ENCODE data around the gene CAMTA1.
A peak's percentile ranks its signal among the peaks of the same experiment; 100 is the strongest.
"Not testable (repeated sequence)": the region's sequence is repeated elsewhere in the genome, so short reads cannot be mapped to it uniquely, and the experiment has no call there.

Gene CAMTA1

DNA sequence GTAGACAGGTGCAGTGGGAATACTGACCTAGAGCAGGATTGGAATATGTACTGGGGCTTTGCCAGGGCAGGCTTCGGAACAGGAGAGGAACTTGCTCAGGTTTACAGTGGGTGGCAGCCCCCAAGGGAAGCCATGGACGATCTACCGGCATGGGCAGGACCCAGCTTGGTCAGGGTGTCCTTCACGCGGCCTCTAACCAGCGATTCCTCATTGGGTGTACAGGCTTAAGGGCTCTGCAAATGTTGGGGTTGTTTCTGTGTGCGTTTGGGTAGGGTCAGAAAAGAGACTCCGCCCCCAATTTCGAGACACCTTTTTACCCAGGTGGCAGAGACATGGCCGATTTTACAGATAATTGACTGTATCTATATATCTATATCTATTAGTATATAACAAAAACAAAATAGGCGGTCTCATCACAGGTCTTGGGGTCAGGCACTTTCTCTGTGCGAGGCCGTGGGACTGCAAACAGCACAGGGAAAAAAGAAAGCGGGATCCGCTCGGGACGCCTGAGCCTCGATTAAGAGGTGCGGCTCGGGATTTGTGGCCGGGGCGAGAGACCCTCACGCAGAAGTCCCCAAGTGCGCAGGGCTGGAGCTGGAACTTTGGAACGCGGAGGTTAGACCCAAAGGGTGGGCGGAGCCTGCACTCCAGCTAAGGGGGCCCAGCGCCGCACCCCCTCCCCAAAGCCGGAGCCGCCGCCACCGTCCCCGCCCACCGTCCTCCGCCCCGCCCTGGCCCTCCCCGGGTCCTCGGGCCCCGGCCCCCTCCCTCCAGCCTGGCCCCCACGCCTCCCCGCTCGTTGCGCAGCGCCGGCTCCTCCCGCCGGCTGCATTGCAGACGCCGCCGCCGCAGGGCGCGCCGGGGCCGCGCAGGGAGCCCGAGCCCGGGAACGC lies 918.3 kb downstream of the CAMTA1 start:
- peak; percentile 70 for DNase-seq

DNA sequence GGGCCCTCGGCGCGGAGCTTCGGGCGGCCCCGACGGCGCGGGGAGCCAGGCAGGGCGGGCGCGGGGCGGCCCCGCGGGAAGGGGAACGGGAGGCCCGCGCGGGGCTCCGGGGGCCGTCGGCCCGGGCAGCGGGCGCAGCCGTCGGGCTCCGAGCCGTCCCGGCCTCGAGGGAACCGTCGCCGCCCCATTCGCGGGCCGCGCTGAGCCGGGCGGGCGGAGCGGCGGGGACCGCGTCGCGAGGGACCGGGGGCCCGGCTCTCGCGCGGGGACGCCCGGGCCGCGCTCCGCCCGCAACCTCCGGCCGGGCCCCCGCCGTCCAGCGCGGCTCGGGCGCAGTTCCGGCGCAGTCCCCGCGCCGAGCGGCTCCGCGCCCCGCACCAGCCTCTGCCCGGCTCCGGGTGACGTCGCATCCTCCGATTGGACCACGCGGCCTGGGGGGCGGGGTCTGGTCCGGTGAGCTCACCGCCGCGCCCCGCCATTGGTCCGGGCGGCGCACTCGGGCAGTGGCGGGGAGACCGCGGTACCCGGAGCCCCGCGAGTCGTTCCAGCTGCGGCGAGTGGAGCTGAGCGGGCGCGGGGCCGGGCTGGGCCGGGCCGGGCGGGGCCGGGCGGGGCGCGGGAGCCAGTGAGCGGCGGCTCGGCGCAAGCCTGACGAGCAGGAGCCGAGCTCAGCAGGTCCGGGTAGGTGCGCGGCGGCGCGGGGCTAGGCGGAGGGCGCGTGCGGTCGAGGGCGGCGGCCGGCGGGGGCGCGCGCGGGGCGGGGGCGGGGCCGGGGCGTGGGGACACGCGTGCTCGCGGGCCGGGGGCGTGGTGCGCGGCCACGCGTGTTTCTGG lies 919.2 kb downstream of the CAMTA1 start:
- peak; percentile 96 for DNase-seq

DNA sequence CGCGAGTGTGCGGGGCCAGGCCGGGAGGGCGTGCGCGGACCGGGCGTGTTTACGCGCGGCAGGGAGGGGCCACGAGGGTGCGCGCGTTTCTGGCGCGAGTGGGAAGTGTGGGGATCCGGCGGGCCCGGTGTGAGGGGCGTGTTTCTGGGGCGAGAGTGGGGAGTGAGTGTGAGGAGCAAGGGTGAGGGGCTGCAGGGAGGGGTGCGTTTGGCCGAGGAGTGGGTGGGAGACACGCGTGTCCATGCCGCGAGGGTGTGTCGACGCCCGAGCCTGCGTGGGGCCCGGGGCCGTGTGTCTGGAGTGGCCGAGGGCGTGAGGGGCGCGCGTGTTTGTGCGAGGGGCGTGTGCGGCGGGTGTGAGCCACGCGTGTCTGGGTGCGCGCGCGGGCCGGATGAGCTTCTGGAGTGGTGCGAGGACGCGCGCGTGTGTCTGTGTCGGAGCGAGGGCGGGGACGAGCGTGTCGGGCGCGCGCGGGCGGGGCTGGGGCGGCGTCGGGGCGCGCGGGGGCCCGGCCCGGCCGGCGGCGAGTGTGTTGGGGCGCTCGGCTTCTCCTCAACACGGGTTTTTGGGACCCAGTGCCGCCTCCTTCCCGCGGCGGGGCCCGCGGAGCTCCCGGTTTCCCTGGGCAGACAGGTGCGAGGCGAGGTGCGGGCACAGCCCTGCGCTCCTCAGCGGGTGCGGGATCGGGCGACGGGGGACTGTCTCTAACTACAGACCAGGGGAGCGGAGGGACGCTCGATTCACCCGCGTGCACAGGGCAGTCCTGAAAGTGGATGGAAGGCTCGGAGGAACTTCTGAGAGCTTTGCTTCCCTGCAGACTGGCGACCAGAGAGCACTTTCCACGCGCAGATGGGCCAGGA lies 920.0 kb downstream of the CAMTA1 start:
- DNase-seq = no peak

DNA sequence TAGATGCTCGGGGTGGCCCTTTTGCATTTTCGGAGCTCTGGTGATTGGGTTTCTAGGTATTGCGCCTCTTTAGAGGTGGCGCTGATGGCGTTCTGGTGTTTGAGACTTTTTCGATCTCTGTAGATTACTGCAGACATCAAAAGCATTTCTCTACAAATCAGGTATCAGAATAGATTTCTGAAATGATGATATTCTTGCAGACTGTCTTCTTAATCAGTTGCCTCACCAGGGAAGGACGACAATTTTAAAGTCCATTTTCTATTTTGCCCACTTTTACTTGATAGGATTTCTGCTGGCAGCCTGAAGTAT lies 920.6 kb downstream of the CAMTA1 start:
- DNase-seq = no peak

DNA sequence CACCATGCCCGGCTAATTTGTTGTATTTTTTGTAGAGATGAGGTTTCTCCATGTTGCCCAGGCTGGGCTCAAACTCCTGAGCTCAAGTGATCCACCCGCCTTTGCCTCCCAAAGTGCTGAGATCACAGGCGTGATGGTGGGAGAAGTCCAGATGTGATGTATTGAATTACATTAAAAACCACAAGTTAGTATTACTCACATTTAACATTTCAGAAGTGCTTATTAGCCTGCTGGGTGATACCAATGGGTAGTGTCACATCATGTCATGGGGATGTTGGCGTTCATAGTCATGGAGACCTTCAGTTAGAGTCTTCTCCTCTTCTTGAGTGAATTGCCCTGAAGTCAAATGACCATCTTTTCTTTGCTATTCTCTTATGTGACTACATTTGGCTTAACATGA lies 922.3 kb downstream of the CAMTA1 start:
- no peak for DNase-seq

DNA sequence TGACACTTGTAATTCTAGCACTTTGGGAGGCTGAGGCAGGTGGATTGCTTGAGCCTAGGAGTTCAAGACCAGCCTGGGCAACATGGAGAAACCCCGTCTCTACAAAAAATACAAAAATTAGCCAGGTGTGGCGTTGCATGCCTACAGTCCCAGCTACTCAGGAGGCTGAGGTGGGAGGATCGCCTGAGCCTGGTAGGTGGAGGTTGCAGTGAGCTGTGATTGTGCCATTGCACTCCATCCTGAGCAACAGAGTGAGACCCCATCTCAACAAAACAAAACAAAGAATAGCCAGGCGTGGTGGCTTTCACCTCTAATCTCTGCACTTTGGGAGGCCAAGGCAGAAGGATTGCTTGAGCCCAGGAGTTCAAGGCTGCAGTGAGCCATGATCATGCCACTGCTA lies 922.8 kb downstream of the CAMTA1 start:
- not testable (repeated sequence) for DNase-seq

DNA sequence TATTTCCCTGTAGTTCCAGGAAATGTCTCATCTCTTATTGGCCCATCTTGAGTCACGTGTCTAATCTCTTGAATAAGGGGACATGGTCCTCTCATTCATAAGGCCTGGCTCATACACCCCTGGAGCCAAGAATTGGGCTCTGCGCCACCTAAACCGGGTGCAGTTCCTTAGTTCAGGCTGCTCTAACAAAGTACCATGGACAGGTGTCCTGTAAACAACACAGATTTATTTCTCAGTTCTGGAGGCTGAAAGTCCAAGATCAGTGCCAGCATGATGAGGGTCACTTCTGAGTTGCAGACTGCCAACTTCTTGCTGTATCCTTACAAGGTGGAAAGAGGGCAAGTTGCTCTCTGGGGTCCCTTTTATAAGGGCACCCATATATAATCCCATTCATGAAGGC lies 925.6 kb downstream of the CAMTA1 start:
- DNase-seq = no peak

DNA sequence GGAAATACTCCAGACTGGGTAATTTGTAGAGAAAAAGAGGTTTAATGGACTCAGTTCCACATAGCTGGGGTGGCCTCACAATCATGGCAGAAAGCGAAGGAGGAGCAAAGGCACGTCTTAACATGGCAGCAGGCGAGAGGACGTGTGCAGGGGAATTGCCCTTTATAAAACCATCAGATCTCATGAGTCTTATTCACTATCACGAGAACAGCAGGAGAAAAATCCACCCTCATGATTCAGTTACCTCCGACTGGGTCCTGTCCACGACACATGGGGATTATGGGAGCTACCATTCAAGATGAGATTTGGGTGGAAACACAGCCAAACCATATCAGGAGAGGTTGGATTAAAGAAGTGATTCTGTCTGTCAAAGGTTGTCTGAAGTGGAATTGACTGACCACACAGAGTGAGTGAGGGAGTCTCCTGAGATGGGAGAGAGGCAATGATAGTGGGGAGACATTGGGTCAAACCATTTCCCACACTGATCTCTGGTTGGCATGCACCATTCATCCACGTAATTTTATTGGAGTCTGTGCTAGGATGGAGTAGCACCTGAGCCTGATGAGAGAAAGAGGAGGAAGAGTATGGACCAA lies 927.6 kb downstream of the CAMTA1 start:
- no peak for DNase-seq

DNA sequence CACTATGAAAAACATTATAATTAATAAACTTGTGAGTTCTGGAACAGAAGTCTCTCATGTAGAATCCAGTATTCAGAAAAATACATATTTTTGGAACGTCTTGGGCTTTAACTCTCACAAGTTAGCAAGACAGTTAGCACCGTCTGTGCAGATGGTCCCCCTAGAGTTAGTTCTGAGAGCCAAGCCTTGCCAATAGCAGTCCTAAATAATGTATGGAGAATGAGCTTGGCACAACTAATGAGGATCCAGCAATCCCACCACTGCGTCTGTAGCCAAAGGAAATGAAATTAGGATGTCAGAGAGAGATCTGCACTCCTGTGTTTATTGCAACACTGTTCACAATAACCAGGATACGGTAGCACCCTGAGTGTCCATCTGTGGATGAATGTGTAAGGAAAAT lies 931.3 kb downstream of the CAMTA1 start:
- DNase-seq = no peak

DNA sequence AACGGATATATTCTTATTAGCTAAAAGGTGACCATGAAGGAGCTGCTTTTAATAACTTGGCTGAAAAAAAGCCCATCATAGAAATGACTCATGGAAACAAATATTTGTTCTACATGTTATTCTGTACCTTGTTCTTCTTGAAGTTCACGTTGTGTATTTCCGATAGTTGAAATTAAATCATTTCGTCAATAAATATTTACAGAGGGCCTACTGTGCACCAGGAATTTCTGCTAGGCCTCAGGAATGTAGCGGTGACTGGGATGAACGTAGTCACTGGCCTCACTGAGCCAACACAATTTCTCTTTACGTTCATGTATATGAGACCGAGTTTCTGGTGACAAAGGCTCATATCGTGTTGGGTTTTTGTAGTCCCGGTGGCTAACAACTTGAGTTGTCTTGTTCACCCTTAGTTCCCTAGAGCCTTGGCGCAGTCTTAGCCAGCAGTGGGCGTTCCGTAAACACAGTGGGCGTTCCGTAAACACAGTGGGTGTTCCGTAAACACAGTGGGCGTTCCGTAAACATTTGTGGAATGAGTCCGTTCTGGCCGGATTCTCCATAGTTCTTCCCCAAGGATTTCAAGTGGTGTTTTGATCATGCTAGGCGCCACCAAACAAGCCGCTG lies 932.6 kb downstream of the CAMTA1 start:
- DNase-seq = no peak

DNA sequence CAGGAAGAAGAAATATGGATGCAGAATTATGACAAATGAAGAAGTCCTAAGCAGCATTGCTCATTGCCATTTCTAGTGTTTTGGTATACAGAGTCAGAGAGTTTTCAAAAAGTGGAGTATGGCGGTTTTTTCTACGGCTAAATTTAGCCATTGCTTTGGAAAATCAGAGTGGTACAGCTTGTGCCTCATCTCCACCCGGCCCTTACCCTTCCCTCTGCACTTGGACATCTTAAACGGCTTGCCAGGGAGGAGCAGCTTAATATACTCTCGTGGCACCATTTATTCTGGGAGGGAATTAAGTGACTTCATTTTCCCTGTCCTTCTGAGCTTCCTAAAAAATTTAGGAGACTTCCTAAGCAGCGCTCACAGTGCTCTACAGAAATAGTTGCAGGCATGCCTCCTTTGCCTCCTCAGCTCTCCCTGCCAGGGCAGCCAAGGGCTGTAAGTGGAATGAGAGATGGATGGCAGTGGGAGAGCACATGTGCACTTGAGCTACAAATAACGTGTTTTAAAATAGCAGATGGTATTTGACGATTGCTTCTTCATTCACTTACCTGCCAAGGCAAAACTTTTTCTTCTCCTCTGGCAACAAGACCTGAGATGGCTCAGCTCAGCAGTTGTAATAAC lies 934.3 kb downstream of the CAMTA1 start:
- DNase-seq = no peak

DNA sequence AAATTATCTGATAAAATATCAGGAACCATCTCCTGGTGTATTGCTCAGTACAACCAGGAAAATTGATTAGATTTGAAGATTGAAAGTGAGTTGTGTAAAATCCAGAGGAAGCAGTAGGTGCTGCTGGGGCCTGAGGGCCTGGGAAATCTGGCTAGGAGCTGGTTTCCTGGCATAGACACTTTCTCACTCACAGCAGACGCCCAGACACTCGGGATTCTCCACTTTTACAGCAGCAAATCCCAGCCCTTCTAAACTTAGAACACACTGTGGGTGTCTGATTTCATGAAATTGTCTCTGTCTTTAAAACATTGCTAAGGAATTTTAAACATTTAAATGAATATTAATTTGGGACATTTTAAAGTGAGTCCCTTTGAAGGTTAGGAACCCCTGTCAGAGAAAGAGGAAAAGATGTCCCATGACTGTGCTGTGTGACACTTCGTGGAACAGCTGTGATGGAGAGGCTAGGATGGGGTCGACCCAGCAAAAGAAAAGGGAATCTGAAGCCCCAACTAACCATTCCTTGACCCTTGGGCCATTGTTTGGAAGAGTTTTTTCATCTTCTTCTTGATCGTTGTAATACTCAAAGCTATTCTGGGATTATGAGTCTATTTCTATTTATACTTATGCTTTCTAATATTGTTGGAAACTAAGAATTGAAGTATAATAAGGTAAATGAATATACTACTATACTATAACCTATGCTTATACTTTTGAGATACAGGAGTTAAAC lies 936.9 kb downstream of the CAMTA1 start:
- DNase-seq = no peak

DNA sequence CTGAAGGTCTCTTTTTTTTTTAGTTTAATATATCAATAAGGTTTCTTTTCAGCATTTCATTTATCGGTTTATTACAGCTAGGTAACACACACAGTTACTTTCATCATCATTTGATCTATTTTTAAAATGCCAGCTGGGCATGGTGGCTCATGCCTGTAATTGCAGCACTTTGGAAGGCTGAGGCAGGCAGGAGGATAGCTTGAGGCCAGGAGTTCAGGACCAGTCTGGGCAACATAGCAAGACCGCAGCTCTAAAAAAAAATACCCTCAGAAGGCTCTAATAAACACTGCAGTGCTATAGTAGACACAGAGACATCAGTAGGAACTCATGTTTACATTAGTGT lies 937.4 kb downstream of the CAMTA1 start:
- DNase-seq = no peak

DNA sequence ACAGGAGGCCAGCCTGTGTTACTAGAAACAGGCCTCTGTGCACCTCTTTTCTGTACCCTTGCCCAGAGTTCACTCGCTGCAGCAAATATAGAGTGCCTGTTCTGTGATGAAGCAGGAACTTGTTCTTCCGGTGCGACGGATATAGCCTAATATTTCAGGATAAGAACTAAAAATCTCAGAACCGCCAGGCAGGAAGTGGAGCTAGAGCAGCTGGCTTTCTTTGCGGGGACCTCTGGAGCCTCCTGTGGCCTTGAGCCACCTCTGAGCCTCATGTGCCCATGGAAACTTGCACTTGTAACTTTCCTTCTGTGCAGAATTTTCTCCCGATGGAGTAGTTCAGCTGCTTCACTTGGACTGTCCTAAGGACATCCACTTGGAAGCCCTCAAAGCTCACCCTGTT lies 941.4 kb downstream of the CAMTA1 start:
- no peak for DNase-seq

DNA sequence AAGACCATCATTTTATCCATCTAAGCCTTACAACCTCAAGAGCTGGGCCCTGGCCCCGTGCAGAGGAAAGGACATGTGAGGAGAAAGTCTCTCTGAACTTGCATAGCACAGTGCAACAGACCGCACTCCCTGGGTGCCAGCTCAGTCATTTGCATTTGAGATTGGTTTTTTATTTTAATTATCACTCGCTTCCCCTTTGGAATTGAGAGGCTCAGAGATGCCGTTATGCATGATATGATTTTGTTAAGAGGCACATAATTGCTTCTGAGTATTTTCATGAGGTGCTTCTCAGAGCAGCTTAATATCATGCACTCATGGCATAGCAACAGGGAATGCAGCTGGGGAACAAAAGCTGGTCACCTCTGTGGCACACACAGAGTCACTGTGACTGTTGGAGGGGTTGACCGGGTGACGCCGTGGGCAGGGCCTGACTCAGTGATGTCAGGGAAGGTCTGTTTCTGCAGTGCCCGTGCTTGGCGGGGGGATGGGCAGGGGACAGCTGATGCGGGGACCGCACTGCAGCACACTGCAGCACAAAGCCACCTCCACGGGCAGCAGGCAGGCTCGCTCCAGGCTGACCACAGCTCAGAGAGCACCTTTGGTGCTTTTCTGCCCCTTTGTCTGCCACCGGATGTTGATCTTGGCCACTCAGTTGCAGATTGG lies 942.7 kb downstream of the CAMTA1 start:
- DNase-seq = no peak

DNA sequence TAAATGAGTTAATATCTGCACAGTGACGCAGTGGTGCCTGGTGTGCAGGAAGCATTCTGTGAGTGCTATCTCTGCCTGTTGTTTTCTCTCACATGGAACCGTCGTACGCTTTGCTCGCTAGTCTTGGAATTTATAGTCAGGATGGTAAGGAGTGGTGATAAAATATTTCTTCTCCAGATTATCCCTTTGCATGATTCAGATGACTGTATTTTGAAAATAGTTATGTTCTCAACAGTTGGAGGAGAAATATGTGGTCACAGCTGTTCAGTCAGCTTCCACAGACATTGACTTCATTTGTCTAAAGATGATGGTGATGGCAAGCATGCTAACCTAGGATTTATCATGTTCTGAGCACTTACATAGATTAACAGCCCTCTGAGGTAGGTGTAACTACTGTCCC lies 944.5 kb downstream of the CAMTA1 start:
- no peak for DNase-seq

DNA sequence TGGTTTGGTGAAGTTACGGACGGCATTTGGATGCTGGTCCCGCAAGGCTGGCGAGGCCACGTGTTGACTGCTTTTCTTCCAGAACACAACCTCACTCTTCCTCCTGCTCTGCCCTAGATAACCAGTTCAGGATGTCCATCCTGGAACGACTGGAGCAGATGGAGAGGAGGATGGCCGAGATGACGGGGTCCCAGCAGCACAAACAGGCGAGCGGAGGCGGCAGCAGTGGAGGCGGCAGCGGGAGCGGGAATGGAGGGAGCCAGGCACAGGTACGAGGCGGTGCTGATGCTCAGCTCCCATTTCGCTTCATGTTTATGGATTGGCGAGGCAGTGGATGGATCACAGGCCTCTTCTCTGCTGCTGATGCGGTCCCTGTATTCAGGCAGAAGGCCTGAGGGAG lies 947.1 kb downstream of the CAMTA1 start:
- no peak for DNase-seq

DNA sequence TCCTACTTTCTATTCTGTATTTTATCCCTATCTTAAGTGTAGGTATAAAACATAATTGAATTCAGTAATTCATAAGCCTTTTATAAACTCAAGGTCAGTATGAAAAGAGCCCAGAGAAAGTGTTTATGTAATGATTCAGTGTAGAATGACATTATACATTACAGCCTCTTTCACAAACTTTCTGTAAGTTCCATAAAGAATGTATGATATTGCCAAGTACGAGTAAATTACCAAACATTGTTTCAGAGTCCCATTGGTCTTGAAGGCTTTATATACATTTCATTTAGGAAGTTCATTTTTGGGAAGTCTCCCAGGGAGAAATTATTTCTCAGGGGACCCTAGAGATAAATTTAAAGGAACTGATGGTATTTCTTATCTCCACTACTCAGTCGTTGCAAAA lies 948.0 kb downstream of the CAMTA1 start:
- DNase-seq = no peak

DNA sequence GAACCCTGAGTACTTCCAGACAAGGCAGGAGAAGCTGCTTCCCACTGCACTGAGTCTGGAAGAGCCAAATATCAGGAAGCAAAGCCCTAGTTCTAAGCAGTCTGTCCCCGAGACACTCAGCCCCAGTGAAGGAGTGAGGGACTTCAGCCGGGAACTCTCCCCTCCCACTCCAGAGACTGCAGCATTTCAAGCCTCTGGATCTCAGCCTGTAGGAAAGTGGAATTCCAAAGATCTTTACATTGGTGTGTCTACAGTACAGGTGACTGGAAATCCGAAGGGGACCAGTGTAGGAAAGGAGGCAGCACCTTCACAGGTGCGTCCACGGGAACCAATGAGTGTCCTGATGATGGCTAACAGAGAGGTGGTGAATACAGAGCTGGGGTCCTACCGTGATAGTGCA lies 952.8 kb downstream of the CAMTA1 start:
- DNase-seq = no peak

DNA sequence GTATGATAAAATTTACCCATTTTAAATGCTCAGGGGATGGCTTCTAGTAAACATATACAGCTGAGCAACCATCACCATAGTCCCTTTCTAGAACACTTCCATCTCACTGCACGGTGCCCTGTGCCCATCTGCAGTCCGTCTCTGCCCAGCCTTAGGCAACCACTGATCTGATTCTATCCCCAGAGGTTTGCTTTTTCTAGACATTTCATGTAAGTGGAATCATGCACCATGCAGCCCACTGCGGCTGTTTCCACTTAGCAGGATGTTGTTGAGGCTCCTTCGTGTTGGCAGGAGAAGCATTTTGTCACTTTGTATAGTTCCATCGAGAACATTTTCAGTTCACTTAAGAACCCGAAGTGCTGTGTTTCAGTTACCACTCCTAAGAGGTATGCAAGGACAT lies 958.1 kb downstream of the CAMTA1 start:
- no peak for DNase-seq

DNA sequence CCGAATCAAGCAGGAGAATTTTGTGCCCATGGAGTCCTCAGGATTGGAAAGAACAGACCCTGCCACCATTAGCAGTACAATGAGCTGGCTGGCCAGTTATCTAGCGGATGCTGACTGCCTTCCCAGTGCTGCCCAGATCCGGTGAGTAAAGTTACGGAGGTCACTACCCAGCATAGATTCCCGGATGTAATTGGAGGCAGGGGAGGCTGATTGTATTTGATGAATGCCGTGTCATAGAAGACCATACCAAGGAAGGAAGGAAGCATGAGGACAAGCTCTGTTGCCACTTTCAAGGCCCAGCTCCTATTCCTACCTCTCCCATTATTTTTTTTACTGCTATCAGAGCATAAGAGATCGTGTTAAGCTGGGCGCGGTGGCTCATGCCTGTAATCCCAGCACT lies 959.6 kb downstream of the CAMTA1 start:
- DNase-seq = no peak

All from right forelimb (tissue), 1 donor.